NCI-H2081 treated with DMSO at 0.1 percent for 48 hours (cell line): Measurements from ENCODE around the gene UBD.

Source experiments
- DNase-seq: peaks from one replicate; lab custom pipeline; 2025; lab: John Stamatoyannopoulos, UW

Gene UBD

DNA sequence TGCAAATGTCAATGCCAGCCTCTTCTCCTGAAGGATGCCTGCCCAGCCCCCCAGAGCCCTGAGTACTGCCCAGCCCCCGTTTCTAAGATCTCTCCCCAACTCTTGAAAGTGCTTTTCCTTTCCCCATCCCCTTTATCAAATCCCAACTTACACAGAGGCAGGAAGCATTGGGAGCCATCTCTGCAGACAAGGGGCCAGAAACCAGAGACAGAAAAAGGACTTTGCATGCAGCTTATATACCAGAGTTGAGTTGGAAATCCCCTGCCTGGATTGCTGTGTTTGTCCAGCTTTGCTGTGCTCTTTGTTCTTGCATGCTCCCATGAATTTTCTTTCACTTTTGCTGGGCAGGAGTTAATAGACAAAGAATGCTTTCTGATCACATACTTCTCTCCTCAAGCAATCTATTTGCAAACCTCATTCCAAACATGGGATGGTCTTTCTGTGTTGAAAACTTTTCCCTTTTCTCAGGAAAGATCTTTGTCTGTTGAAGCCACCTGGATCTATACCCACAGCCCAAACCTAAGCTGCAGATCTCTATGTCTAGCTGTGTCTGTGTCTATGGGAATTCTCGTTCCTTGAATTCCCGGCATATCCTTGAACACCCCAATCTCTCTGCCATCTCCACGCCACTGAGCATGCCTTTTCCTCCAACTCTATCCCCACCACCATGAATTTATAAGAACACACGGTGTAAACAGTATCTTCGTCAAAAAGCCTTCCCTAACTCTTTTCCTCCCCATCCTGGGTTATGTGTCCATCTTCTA is at the start of gene UBD:
Gene UBD, minus strand, starts transcription at position 209 of the 764 bp plus-strand sequence. Its CDS starts 31 bp downstream, at position 178.
- no peak for DNase-seq

DNA sequence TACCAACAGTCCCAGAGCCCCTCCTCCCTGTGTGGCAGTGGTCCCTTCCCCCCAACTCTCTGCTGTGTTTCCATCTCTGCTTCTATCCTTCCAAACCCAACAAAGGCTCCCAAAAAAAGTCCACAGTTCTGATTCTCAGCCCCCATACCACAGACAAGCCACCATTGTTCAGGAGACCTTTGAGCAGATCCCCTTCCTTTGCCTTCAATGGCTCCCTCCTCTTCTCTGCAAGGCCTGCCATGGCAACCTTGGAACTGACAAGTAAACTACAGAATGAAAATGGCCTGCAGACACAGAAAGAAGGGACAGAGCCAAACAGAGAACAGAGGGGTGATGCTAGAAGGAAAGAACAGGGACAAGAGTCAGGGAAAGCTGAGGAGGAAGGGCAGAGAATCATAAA is 48.6 kb upstream of the UBD start:
- no peak for DNase-seq

DNA sequence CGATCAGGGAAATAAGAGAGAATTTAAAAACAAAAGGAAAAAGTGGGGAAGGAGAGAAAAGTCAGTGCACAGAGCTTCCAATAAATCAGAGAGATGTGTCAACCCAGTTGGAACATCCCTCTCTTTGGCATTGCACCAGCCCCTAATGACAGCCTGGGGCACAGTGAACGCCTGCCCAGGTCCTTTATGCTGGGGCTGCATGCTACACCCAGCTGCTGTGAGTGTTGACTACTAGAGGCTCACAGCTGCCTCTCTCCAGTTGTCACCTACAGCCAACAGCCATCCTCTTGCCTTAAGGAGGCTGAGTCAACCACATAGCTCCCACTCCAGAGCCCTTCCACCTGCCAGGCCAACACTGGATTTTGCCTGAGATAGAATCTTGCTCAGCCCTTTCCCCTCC is 44.4 kb upstream of the UBD start:
- DNase-seq, result no peak

DNA sequence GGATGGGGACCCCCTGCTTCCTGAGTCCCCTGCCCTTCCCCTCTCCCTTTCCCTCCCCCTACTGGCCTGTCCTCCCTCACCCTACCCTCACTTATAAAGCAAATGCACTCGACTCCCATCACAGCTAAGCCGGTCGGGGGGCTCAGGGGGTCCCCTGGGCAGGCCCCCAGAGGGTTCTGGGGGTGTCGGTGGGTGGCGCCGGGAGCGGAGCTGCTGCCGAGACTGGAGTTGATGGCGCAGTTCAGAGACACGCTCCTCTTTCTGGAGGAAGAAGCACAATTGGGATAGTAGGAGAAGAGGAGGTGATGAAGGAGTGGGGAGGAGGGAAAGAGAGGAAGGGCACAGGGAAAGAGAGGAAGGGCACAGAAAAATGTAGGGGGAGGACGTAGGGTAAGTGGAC is 43.9 kb upstream of the UBD start:
- no peak for DNase-seq

DNA sequence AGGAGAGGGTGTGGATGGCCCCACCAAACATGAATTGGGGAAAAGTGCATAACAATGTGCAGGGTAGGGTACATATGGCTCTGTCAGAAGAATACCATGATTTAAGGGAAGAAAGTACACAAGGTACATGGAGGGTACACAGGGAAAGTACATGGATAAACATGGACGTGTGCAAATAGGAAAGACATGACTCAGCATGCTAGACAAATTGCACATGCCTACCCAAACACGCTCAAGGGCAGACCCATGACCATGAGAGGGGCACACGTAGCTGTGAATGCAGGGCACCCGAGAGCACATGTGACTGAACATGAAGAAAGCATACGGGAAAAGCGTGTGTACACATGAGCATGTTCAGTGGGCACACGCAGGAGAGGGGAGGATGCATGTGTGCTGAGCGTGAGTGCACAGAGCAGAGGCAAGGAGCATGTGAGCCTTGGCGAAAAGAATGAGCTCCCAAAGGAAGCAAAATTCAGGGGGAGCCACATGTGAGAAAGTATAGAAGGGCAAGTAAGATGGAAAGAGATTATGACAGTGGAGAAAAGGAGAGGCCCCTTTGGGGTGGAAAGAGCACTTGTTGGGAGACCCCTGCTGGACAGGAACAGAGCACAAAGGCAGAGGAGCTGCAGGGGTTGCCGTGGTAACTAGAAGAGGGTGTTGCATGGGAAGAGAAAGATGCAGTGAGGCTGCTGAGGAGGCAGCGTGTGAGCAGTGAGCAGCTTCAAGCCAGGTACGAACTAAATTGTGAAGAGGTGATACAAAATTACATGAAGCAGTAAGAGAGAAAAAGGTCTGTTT is 43.2 kb upstream of the UBD start:
- DNase-seq, result no peak

DNA sequence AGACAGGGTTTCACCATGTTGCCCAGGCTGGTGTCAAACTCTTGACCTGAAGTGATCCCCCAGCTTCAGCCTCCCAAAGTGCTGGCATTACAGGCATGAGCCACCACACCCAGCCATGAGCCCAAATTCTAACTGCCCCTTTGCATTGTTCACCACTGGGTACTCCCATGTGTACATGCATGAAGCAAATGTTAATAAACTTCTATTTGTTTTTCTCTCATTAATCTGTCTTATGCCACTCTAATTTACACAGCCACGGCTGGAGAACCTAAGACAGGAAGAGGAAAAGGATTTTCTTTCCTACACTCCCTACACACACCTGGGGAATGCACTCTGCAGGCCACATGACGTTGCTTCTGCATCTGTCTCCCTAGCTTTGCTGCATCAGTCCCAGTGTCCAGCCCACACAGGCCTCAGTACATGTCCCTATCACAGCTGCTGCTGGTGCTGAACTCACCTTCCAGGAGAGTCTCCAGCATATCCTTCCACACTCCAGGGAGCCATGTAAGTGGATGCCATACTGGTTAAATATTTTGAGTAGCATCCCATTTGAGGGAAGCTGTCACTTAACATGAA is 38.7 kb upstream of the UBD start:
- no peak for DNase-seq

DNA sequence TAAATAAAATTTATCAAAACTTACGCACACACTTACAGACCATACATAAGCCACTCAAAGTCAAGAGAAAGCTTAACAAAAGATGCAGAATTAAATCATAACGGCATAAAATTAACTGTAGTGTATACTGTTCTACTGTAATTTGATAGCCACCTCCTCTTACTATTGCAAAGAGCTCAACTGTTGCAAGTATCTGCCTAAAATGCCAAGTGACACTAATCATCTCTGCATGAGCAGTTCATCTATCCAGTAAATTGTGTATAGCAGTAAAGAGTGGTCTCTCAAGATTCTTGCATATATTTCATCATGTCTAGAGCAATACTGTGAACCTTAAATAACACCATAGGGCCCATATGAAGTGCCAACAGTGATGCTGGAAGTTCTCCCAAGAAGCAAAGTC is 37.7 kb upstream of the UBD start:
- DNase-seq, result no peak

DNA sequence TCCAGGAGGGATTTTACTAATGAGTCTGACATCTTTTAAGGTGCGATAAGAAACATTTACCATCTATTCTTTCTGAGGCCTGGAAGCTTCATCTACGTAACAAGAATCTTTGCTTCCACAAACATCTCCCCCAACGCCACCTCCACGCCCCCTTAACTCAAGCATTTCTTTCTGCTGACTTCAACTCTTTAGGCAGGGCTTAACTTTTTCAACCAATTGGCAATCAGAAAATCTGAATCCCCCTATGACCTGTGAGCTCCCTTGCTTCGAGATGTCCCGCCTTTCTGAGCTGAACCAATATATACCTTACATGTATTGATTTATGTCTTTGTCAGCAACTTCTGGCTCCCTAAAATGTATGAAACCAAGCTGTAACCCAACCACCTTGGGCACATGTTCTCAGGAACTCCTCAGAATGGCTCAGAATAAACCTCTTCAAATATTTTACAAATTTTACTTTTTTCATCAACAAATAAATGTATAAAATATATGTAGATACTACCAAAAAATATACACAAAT is 36.9 kb upstream of the UBD start:
- no peak for DNase-seq

DNA sequence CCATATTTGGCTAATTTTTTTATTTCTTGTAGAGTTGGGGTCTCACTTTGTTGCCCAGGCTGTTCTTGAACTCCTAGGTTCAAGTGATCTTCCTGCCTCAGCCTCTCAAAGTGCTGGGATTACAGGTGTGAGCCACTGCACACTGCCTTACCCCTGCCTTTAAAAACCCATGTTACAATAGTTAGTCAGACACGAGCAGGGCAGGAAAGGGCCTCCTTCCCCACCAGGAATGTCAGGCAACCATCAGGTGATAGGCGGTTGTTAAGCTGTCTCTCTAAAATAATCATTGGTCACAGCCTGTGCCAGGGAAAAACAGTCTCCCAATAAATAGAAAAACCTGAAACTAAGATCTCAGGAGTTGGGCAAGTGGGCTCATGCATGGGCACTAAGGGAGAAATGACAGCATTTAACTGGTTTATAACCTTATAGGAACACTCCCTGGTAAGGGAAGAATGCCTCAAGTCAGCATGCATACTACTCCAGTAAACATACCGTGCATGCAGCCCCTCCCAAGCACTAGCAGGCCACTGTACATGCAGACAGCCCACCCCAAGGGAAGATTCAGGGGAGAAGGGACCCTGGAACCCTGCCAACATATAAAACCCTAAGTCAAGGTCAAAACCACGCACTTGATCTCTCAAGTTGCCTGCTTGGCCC is 33.8 kb upstream of the UBD start:
- no peak for DNase-seq

DNA sequence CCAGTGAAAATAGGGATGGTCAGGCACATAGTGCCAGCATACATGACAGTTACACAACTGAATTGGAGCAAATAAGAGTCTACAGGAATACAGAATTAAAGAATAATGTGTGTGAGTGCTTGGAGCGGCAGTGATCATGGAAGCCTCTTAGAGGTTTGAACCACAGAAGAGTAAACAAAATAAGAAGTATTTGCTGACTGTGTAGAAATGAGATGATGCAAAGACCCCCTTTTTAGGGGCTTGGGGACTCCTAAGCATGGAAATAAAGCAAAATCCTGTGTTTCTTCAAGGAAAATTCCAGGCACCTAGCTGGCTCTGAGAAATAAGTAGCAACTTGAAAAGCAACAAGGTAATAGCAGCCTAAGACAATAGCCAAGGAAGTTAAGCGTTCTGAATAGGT is 32.1 kb upstream of the UBD start:
- no peak for DNase-seq

DNA sequence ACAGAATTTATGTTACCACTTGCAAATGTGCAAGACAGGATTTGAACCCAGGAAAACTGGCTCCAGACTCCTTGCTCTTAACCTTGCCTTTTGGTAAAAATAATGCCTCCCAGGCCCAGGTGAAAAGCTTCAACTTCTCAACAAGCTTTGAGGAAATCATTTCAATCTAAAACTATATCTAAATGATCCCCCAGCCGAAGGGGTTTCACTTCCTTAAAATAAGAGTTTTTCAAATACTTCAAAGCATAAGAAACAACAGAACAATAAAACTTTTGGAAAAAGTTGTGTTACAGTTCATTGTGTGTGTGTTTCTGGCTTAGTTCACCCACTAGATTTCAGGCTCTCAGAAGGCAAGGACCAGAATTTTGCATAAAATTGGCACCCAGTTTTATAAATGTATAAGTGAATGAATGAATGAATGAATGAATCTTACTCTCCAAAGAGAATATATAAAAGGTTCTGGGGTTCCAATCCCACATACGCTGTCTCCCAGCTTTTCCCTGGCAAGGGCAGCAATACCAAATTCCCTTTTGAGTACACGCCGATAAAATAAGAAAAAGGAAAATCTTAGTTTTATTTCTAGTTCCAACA is 30.8 kb upstream of the UBD start:
- DNase-seq, result no peak

DNA sequence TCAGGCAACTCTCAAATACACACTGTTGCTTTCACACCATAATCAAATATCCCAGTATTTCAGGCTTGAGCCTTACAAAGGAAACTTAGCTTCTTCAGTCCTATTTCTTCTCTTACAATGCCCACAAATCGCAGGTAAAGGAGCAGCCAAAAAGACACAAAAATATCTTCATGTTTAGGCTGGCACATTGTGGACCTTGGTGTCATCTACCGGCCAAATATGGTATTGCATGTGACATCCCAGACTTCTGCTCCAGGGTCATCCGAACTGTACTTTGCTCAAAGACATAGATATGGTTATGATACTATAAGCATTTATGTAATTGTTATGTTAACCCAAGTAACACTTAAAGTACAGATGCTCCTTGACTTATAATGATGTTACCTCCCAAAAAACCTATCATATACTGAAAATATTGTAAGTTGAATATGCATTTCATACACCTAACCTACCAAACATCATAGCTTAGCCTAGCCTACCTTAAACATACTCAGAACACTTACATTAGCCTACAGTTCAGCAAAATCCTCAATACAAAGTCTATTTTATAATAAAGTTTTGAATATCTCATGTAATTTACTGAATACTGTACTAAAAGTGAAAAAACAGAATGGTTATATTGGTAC is 30.0 kb upstream of the UBD start:
- no peak for DNase-seq

DNA sequence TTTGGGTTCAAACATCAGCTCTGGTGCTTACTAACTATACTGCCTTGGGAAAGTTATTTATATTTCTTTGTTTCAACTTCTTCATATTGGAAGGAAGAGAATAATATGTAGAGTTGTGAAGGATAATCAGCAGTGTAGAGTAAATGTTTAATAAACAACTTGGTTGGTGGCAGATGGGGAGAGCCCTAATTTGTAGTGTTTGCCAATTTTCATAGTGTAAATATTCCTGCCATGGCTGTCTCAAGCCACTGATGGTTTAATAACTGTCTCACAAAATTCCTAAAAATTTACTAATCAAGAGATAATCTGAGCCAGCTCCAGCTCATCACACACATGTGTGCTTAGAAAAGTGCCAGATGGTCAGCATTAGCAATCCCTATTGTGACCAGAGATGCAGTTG is 25.3 kb upstream of the UBD start, which contains the start of gene OR2H2:
Gene OR2H2, plus strand, starts transcription at position 301 of the 400 bp plus-strand sequence. CDS start 2,824 bp downstream, outside the sequence.
- DNase-seq, result no peak

DNA sequence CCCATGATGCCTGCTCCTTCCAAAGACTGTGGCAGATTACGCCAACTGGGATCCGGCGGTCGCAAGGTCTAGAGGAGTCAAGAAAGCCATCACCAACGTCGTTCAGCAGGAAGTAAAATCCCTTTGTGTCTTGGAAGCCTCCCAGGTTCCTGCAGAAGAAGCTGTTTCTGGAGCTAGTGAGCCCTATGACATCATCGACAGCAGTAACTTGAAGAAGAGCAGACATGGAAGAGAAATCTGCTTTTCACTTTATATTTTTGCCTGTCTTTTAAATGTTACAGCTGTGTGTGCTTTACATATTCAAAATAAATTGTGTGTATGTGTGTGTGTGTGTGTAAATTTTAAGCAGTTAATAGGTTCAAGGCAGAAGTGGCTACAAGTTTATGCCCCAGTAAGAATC is 18.0 kb upstream of the UBD start:
- no peak for DNase-seq

DNA sequence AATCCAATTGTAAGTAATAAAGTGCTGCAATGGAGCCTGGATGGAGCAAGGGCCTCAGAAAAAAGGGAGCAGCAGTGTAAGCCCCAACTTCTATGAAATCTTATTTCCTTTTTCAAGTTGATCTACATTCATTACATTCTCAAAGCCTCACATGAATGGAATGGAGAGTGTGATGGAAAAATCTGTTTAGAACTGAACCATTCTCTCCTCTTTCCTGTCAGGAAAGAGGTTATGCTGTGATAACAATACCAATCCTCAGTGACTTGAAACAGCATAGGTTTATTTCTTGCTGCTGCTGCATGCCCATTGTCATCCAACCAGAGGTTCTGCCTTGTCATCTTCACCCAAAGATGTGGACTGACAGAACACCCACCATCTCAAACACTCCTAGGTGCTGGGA is 16.5 kb upstream of the UBD start:
- DNase-seq, result no peak

DNA sequence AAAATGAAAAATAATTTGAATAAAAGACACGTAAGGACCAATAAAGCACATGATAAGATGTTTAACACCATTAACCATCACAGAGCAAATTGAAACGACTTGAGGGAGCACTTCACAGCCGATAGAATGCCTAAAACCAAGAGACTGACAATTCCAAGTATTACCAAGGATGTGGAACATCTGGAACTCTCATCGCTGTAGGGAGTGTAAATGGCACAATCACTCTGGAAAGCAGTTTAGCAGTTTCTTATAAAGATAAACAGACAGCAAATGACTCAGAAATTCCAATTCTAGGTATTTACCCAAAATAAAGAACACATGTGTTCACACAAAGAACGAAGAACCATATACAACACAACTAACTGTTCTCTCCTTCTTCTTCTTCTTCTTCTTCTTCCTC is 8.5 kb upstream of the UBD start:
- no peak for DNase-seq

DNA sequence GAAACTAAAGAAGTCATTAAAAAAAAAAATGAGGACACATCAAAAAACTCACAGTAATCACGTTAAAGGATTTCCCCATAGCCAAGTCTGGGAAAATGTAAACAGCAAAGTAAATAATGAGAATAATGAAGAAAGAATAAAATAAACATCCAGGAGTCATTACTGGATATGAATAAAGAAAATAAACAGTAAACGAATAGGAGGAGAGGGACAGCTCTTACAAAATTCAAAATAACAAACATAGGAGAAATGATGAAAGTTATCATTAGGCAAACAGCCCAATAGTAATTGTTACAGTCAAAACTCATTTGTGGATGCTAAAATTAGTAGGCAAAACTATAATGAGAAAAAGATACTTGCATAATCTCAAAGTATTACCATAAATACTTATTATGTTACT is 8.0 kb upstream of the UBD start:
- no peak for DNase-seq

DNA sequence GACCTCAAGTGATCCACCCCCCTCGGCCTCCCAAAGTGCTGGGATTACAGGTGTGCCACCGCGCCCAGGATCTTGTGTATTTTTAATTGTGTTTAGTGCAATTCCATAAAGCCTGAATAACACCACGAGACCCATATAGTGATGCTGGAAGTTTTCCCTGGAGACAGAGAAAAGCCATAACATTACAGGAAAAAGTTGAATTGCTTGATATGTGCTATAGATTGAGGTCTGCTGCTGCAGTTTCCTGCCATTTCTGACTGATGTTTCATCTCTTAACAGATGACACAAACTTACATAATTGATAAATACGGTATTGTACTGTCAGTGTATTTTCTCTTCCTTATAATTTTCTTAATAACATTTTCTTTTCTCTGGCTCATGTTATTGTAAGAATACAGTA is 7.3 kb upstream of the UBD start:
- no peak for DNase-seq

DNA sequence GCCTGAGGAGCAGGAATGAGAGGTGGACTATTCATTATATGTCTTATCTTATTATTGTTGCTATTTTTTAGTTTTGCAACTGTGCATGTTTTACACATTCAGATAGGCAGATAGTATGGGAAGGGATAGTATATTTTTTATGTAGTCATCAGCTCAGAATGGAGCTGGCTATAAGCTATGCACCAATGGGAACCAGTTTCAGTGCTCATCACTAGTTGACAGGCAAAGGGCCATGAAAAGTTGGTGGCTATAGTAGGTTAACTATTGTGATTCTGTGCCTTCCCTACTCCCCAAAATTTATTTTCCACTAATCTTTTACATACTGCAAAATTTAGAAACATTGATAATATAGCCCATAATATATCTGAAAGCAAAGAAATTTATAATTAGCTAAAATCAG is 5.3 kb upstream of the UBD start:
- no peak for DNase-seq

DNA sequence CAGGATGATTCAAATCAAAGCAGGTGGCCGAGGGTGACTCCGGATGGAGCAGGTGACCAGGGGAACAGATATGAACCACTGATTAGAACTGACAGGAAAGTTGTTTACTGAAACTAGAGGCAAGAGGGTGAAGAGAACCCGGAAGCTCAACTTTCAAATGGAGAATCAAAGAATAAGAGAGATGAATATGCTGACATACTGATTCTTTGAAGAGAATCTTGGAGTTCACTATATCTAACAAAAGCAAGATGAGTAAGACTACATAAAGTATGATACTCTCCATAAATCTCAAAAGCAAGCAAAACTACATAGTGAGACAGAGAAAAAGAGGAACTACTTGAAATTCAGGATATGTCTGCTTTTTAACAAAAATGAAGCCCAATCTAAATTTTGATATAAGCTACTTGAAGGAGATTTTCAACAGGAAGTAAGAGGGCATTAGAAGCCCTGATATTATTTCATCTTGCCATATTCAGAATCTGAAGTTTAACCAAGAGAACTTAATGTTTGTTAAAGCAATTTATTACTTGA is 4.0 kb upstream of the UBD start:
- no peak for DNase-seq

DNA sequence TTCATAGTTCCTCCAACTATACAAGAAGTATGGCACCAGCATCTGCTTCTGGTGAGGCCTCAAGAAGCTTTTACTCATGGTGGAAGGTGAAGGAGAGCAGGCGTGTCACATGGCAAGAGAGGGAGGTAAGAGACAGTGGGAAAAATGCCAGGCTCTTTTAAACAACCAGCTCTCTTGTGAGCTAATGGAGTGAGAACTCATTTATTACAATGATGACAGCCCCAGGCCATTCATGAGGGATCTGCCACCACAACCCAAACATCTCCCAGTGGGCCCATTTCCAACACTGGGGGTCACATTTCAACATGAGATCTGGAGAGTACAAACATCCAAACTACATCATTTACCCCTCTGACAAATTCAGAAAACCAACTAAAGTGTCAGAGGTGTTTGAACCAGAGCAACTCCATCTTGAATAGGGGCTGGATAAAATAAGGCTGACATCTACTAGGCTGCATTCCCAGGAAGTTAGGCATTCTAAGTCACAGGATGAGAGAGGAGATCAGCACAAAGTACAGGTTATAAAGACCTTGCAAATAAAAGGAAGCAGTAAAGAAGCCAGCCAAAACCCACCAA is 2.2 kb upstream of the UBD start:
- DNase-seq, result no peak
